Lung microvascular endothelial cell (primary cell): ENCODE results near the gene DNAJB9. TPM values are rescaled to one million over a fixed set of nuclear protein-coding genes. Genes with fewer than 3 reads are reported as not detected.
"Not testable (repeated sequence)": the region's sequence is repeated elsewhere in the genome, so short reads cannot be mapped to it uniquely, and the experiment has no call there.

Source experiments
- DNase-seq, 2 donors: peaks; one replicate each; pipeline versions ENCODE4 v3.0.0 to v3.0.0-alpha.2; 2010; ENCODE audit warnings: low read depth in 2 of 2
- total RNA-seq: library from RNA; depleted of rRNA; stranded (reverse); fragments of >200 nt; gene quantifications from 2 replicates; pipeline ENCODE4 v1.2.1, GENCODE V29; 2014

DNAJB9 gene
- 24.8 and 53.8 TPM in 2 replicates for total RNA-seq

DNA sequence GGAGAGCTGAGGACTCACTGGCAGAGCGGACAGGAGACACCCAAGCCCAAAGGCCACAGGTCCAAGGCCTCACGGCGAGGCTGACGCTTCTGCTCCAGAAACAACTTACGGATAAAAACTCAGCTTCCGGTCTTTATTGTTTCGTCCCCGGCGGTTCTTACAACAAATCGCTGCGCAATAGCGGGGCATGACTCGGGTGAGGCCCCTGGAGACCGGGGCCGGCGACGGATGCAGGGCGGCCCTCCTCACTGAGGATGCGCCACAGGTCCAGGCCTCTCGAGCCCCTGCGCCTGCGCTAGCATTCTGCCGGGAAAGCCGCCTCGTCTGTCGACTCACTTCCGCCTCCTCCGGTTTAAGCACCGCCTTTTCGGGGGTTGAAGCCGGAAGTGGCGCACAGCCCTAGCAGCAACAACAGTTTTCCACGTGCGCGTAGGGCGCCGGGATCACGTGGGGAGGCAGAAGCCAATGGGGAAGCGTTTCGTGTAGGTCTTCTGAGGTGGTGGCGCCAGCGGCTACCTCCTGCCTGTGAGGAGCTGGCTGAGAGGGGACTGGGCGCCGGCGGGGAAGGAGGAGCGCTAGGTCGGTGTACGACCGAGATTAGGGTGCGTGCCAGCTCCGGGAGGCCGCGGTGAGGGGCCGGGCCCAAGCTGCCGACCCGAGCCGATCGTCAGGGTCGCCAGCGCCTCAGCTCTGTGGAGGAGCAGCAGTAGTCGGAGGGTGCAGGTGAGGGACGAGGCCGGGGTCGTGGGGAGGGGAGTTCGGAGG lies at the start of gene DNAJB9, which contains the start of gene THAP5:
Gene DNAJB9 (plus strand): TSS at position 494 of the 765 bp plus-strand sequence. CDS start 1,853 bp downstream, outside the sequence.
Gene THAP5 (minus strand): TSS at position 326 of the 765 bp plus-strand sequence. CDS start 137 bp downstream, at position 189.
- DNase-seq = peak; percentile 100

DNA sequence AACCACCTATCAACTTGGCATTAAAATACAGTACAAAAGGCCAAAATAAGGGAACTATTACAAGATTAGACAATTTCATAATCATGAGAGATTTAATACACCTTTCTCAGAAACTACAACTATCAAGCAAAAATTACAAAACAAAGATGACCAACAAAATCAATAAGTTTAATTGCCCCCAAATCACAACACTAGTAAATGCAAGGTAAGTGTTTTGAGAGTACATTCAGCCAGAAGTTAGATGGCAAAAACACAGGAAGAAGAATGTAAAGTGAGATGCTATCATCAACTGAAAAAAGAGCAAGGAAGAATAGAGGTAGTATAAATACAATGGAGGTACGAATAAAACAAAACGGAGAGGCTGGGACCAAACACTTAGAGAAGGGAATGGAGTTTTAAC lies 46.9 kb upstream of the DNAJB9 start:
- DNase-seq = no peak

DNA sequence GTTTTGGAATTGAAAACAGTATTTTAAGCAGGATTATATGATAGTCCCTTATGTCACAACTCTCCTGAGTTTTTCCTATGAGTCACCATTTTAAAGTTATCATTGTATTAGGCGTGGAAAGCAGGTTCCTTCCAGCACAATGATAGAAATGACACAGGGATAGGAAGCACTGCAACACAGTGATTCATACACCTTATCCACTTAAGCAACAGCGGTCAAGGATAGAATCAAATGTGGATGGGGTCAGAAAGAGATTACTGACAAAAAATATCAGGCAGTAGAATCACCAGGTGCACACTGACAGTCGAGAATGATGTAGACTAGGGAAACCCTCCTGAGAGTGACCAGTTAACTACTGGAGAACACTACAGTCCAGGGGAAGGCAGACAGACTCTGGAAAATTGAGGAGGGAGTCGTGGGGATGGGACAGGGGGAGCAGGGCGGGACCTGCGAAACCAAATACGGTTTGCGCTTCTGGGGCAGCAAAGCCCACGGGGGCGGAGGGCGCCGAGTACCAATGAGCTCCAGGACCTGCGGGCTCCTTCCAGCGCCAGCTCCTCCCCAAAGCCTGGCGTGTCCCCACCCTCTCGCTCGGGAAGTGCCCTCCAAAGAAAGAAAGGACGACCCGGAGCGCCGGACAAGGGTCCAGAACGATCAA lies 44.2 kb upstream of the DNAJB9 start:
- DNase-seq = peak; percentile 77 to 85

- DNase-seq = peak; percentile 100
Observed at GRCh38 chr7:108525985-108526767, 43.5 kb upstream of the DNAJB9 start, which contains the start of gene PNPLA8. PNPLA8 (minus strand) TSS chr7:108526135; CDS start chr7:108515491, 10,644 bp downstream.

DNA sequence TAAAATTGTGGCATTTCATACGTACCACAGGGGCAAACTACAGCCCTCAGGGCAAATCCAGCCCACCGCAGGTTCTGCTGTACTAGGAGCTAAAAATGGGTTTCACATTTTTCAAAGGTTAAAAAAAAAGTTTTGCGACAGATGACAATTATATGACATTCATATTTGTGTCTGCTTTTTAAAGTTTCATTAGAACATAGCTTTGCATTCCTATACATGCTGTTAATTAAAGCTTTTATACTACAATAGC lies 43.0 kb upstream of the DNAJB9 start:
- no peak for DNase-seq

GRCh38 chr7:108528183-108528712 lies 41.4 kb upstream of the DNAJB9 start:
- peak in 1 of 2 donors; percentile 9 for DNase-seq

GRCh38 chr7:108529341-108529740 lies 40.3 kb upstream of the DNAJB9 start:
- no peak for DNase-seq

DNA sequence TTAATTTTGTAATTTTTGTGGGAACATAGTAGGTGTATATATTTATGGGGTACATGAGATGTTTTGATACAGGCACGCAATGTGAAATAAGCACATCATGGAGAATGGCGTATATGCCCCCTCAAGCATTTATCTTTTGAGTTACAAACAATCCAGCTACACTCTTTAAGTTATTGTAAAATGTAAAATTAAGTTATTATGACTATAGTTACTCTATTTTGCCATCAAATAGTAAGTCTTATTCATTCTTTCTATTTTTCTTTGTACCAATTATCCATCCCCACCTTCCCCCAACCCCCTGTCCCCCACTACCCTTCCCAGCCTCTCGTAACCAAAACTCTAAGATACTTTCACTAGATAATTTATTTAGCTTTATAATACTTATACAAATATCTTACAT lies 36.0 kb upstream of the DNAJB9 start:
- DNase-seq = no peak

DNA sequence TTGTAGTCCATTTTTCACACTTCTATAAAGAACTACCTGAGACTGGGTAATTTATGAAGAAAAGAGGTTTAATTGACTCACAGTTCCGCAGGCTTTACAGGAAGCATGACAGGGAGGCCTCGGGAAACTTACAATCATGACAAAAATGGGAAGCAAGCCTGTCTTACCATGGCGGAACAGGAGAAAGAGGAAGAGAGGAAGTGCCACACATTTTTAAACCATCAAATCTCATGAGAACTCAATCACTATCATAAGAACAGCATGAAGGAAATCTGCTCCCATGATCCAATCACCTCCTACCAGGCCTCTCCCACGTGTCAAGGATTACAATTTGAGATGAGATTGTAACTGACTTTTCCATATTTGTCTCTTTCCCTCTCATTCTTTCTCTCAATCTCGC lies 34.4 kb upstream of the DNAJB9 start:
- no peak for DNase-seq

GRCh38 chr7:108535744-108536143 lies 33.9 kb upstream of the DNAJB9 start:
- no peak for DNase-seq

GRCh38 chr7:108537229-108537628 lies 32.4 kb upstream of the DNAJB9 start:
- no peak for DNase-seq

DNA sequence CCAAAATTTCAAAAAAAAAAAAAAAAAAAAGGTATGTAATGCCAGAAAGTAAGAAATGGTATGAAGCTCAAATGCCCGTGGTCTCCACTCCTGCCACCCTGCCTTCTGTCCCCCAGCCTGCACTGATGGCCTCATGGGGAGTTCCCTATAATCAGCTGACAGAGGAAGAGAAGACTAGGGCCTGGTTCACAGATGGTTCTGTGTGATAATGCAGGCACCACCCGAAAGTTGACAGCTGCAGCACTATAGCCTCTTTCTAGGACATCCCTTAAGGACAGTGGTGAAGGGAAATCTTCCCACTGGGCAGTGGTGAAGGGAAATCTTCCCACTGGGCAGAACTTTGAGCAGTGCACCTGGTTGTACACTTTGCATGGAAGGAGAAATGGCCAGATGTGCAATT lies 31.4 kb upstream of the DNAJB9 start:
- DNase-seq = not testable (repeated sequence)

DNA sequence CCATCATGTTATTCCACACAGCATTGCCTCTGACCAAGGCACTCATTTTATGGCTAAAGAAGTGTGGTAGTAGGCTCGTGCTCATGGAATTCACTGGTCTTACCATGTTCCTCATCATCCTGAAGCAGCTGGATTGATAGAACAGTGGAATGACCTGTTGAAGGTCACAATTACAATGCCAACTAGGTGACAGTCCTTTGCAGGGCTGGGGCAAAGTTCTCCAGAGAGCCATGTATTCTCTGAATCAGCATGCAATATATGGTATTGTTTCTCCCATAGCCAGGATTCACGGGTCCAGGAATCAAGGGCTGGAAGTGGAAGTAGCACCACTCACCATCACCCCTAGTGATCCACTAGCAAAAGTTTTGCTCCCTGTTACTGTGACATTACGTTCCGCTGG lies 31.0 kb upstream of the DNAJB9 start:
- not testable (repeated sequence) for DNase-seq

- no peak for DNase-seq
Observed at GRCh38 chr7:108541478-108541877, 28.2 kb upstream of the DNAJB9 start.

GRCh38 chr7:108548141-108548896 lies 21.4 kb upstream of the DNAJB9 start:
- not testable (repeated sequence) for DNase-seq

DNA sequence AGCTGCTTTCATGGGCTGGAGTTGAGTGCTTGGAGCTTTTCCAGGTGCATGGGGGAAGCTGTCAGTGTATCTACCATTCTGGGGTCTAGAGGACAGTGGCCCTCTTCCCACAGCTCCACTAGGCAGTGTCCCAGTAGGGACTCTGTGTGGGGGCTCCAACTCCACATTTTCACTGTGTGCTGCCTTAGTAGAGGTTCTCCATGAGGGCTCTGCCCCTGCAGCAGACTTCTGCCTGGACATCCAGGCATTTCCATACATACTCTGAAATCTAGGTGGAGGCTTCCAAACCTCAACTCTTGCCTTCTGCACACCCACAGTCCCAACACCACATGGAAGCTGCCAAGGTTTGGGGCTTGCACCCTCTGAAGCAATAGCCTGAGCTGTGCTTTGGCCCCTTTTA lies 13.0 kb upstream of the DNAJB9 start:
- DNase-seq = not testable (repeated sequence)

GRCh38 chr7:108557191-108557590 lies 12.5 kb upstream of the DNAJB9 start:
- no peak for DNase-seq

- DNase-seq = no peak
Observed at GRCh38 chr7:108557617-108558016, 12.1 kb upstream of the DNAJB9 start.

DNA sequence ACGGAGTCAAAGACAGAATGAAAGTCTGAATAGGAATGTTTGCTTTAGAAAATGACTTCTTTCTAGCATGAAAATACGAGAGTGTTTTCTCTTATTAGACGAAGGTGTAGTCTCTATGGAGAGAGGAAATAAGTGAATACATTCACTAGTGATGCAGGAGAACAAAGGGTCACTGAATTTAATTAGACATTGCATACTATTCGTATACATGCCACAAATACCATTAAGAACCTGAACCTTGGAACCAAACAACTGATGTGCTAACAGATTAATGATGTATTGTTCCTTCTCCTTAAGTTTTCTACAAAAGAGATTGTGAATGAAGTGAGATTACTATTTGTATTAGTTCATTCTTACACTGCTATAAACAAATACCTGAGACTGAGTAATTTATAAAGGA lies 10.4 kb upstream of the DNAJB9 start:
- DNase-seq = no peak

DNA sequence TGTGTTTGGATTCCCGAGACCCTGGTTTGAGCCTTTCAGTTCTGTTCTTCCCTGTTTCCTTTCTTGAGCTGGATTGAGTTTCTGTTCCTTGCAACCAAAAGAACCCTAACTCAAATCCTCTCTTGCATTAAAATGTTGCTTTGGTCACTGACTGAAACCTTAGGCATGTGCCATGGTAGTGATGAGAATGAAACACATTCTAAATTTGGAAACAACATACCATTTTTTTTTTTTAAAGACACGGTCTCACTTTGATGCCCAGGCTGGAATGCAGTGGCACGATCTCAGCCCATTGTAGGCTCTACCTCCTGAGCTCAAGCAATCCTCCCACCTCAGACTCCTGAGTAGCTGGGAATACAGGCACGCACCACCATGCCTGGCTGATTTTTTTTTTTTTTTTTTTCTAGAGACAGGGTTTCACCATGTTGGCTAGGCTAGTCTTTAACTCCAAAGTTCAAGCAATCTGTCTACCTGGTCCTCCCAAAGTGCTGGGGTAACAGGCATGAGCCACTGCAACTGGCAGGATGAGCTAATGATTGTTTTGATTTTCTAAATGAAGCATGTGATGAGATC lies 8.5 kb upstream of the DNAJB9 start:
- no peak for DNase-seq

DNA sequence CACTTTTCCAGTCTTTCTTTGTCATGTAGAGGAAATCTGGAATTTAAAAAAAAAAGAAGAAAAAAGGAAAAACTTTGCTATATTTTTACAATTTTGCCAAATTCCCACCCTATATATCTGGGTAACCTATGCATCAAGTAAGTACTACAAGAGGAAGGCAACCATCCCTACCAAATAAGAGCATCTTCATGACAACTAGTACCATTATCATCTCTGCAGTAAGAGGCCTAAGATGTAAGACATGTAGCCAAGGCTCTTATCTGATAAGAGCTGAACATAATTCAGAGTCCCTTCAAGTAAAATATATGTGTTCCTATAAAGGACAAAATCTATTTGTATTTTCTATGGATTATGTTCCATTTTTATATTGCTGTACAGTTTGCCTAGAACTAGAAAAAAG lies 3.7 kb upstream of the DNAJB9 start:
- no peak for DNase-seq
